HepG2 (cell line): Measurements from ENCODE around the gene SERTAD1. TPM values are rescaled to one million over a fixed set of nuclear protein-coding genes. Genes with fewer than 3 reads are reported as not detected.
A peak's percentile ranks its signal among the peaks of the same experiment; 100 is the strongest.

Experiments
- ARID2 ChIP-seq: sonication (generic); formaldehyde crosslinking; IDR thresholded peaks from 2 replicates; pipeline ENCODE4 v1.8.1; 2022; ENCODE audit warnings: mild to moderate bottlenecking, missing genetic modification reagents, borderline replicate concordance
- ARID4A ChIP-seq: sonication (generic); formaldehyde crosslinking; IDR thresholded peaks from 2 replicates; pipeline ENCODE4 v1.5.0; 2020; ENCODE audit warnings: mild to moderate bottlenecking, missing genetic modification reagents, borderline replicate concordance
- CAMTA2 ChIP-seq: sonication (generic); formaldehyde crosslinking; IDR thresholded peaks from 2 replicates; pipeline ENCODE4 v1.4.0; 2020; ENCODE audit warnings: mild to moderate bottlenecking, missing genetic modification reagents, borderline replicate concordance
- ELK4 ChIP-seq: sonication (generic); formaldehyde crosslinking; IDR thresholded peaks from 2 replicates; pipeline ENCODE4 v1.9.0; 2021; ENCODE audit warnings: missing genetic modification reagents, borderline replicate concordance
- IRF2 ChIP-seq: IDR thresholded peaks from 2 replicates; pipeline ENCODE4 v1.6.1; 2018; ENCODE audit warnings: missing genetic modification reagents, missing compliant biosample characterization
- MAX ChIP-seq: IDR thresholded peaks from 2 replicates; pipeline ENCODE4 v1.6.1; 2012; ENCODE audit warnings: inconsistent platforms
- MBNL3 ChIP-seq: fragments of 250-450 bp; sonication (Bioruptor Pico); conservative IDR thresholded peaks from 2 replicates; pipeline ENCODE4 v1.8.0; 2022; ENCODE audit warnings: mild to moderate bottlenecking, inconsistent platforms
- MEF2D ChIP-seq: sonication (generic); formaldehyde crosslinking; IDR thresholded peaks from 2 replicates; pipeline ENCODE4 v1.5.1; 2020; ENCODE audit warnings: mild to moderate bottlenecking, missing genetic modification reagents
- MEIS1 ChIP-seq: sonication (generic); formaldehyde crosslinking; IDR thresholded peaks from 2 replicates; pipeline ENCODE4 v1.9.0; 2021; ENCODE audit warnings: mild to moderate bottlenecking, missing genetic modification reagents, moderate library complexity, borderline replicate concordance
- MTF1 ChIP-seq: sonication (generic); formaldehyde crosslinking; IDR thresholded peaks from 2 replicates; pipeline ENCODE4 v1.5.0; 2020; ENCODE audit warnings: missing genetic modification reagents
- NFYB ChIP-seq: sonication (generic); formaldehyde crosslinking; IDR thresholded peaks from 2 replicates; pipeline ENCODE4 v1.4.0; 2020; ENCODE audit warnings: missing genetic modification reagents
- POLR2G ChIP-seq: fragments of 200-400 bp; formaldehyde crosslinking; IDR thresholded peaks from 2 replicates; pipeline ENCODE4 v1.6.1; 2018; ENCODE audit warnings: mild to moderate bottlenecking, low read depth, low read length, moderate library complexity
- SATB2 ChIP-seq: sonication (generic); formaldehyde crosslinking; IDR thresholded peaks from 2 replicates; pipeline ENCODE4 v1.5.0; 2020; ENCODE audit warnings: missing genetic modification reagents
- SP2 ChIP-seq: sonication (generic); formaldehyde crosslinking; IDR thresholded peaks from 2 replicates; pipeline ENCODE4 v1.5.1; 2020; ENCODE audit warnings: mild to moderate bottlenecking, missing genetic modification reagents
- SUZ12 ChIP-seq: fragments of 150-350 bp; IDR thresholded peaks from 2 replicates; pipeline ENCODE4 v1.6.1; 2014; ENCODE audit warnings: low read depth, low read length
- ZBTB46 ChIP-seq: sonication (generic); formaldehyde crosslinking; IDR thresholded peaks from 2 replicates; pipeline ENCODE4 v1.4.0; 2020; ENCODE audit warnings: mild to moderate bottlenecking, missing genetic modification reagents, borderline replicate concordance
- ZC3H13 ChIP-seq: sonication (generic); formaldehyde crosslinking; IDR thresholded peaks from 2 replicates; pipeline ENCODE4 v1.8.1; 2023; ENCODE audit warnings: mild to moderate bottlenecking, missing genetic modification reagents, moderate library complexity
- ZFYVE20 ChIP-seq: sonication (generic); formaldehyde crosslinking; IDR thresholded peaks from 2 replicates; pipeline ENCODE4 v1.8.0; 2023; ENCODE audit warnings: low read depth, mild to moderate bottlenecking, moderate library complexity, missing genetic modification reagents, borderline replicate concordance
- ZNF292 ChIP-seq: sonication (generic); formaldehyde crosslinking; IDR thresholded peaks from 2 replicates; pipeline ENCODE4 v1.8.1; 2022; ENCODE audit warnings: mild to moderate bottlenecking, low read depth, missing genetic modification reagents, borderline replicate concordance
- ZNF672 ChIP-seq: sonication (generic); formaldehyde crosslinking; IDR thresholded peaks from 2 replicates; pipeline ENCODE4 v1.8.1; 2022; ENCODE audit warnings: missing genetic modification reagents
- ZNF709 ChIP-seq: sonication (generic); formaldehyde crosslinking; IDR thresholded peaks from 2 replicates; pipeline ENCODE4 v1.5.0; 2020; ENCODE audit warnings: mild to moderate bottlenecking, missing genetic modification reagents
- polyA plus RNA-seq, 8 experiments: library from polyadenylated mRNA; depleted of rRNA in 3 of 8; stranded (reverse) in 7 of 8; unstranded in 1 of 8; fragments of >200 nt; fragmentation: Illumina TruSeq in 4 of 8; extraction: Trizol in 4 of 8; gene quantifications; 2 replicates each; pipeline versions ENCODE4 v1.2.1 to v1.2.3, GENCODE V29; 2011 to 2016; ENCODE audit warnings: low read depth in 4 of 8, missing spikeins in 1 of 8, mixed read lengths in 1 of 8; ENCODE audit not compliant: insufficient read depth in 1 of 8
- total RNA-seq, 5 experiments: library from RNA; depleted of rRNA; stranded (reverse); fragments of >200 nt; fragmentation: Illumina TruSeq; extraction: Trizol; gene quantifications; 2 replicates each; pipeline ENCODE4 v1.2.3, GENCODE V29; 2016; ENCODE audit warnings: low read depth in 1 of 5

SERTAD1 gene
- total and polyA plus RNA-seq, 2 of the 13 experiments (the other 11 are each of a cell fraction or from before 2014, with no cell fraction given): 4.3 to 4.5 TPM

- TF ChIP-seq ZBTB46 (CRISPR knock-in tag) (no peak), POLR2G (peak; percentile 52; the same call in 1 of the 2 replicates), ZC3H13 (CRISPR knock-in tag) (no peak), ZFYVE20 (CRISPR knock-in tag) (no peak), IRF2 (no peak), CAMTA2 (no peak), SP2 (CRISPR knock-in tag) (no peak), ARID4A (CRISPR knock-in tag) (peak; percentile 28; the same call in 1 of the 2 replicates), ZNF672 (CRISPR knock-in tag) (no peak), NFYB (CRISPR knock-in tag) (no peak), ZNF709 (CRISPR knock-in tag) (no peak), MEF2D (CRISPR knock-in tag) (0 out of 2 replicates have a peak, but pooled peaks have one; percentile 2), ZNF292 (no peak), SUZ12 (no peak), ARID2 (CRISPR knock-in tag) (no peak), MTF1 (no peak), MEIS1 (CRISPR knock-in tag) (no peak), SATB2 (CRISPR knock-in tag) (no peak), MBNL3 (CRISPR knock-in tag) (no peak), ELK4 (CRISPR knock-in tag) (no peak), MAX (no peak)
Observed at GRCh38 chr19:40416918-40417642, 8.7 kb downstream of the SERTAD1 start (continued).
